Measurements from ENCODE around the gene ADGRL2.

ADGRL2 gene

GRCh38 chr1:81847063-81847462 lies 46.3 kb downstream of the ADGRL2 start:
- TF ChIP-seq, protein P1, sequence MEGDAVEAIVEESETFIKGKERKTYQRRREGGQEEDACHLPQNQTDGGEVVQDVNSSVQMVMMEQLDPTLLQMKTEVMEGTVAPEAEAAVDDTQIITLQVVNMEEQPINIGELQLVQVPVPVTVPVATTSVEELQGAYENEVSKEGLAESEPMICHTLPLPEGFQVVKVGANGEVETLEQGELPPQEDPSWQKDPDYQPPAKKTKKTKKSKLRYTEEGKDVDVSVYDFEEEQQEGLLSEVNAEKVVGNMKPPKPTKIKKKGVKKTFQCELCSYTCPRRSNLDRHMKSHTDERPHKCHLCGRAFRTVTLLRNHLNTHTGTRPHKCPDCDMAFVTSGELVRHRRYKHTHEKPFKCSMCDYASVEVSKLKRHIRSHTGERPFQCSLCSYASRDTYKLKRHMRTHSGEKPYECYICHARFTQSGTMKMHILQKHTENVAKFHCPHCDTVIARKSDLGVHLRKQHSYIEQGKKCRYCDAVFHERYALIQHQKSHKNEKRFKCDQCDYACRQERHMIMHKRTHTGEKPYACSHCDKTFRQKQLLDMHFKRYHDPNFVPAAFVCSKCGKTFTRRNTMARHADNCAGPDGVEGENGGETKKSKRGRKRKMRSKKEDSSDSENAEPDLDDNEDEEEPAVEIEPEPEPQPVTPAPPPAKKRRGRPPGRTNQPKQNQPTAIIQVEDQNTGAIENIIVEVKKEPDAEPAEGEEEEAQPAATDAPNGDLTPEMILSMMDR (IDR thresholded peaks at IDR 0.05; ENCODE audit: extremely low read depth, missing control alignments), result no peak
- DNase-seq (ENCODE audit: low spot score), result no peak

DNA sequence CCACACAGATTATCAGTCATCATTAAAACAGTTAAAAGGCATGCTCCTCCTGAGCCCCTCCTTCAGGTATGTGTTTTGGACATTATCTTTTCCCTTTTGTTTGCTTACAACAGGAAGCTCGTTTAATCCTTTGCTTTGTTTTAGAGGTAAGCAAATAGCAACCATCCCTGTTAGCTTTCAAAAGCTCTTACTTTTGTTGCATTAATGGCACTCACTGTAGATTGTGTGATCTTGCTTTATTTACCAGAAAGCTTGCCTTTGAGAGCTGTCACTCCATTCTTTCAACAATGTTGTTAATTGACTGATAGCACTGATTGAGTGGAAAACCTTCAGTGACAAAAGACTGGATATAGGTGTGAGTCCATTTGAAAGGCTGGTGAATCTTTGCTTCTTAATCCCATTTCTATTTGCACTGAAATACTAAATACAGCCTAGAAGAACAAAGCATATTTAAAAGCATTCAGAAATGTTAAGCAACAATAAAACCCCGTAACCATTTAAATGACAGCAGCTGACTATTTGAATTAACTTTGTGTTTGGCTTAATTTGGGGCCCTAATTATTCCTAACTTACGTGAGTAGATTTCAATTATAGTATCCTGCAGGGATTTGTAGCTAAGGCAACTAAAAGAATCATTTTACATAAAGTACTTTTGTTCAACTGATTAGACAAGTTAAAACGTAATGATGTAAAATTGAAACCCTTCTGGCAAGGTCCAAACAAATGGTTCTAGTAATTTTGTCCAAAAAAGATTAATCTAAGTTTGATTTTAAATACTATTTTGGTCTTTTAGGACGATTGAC lies 48.3 kb downstream of the ADGRL2 start:
- DNase-seq (ENCODE audit: low spot score), result no peak

DNA sequence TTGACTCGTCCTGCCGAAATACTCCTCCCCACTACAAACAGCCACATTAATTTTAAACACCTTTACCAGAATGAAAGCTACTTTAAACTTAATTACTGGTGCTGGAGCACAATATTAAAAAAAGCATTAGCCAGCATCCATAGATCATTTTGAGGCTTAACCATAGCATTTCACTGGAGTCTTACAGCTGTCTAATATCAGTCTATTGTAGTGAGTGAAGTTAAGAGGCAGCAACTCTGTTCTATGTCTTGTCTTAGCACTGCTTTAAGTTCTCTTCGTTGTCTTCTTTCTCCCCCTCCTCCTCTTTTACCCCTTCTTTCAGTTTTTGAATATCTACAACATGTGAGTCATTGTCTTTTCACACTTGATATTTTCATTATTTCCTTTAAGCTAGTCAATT lies 49.3 kb downstream of the ADGRL2 start:
- no peak for DNase-seq (ENCODE audit: low spot score)
- TF ChIP-seq, protein P1 (IDR thresholded peaks at IDR 0.05; ENCODE audit: extremely low read depth, missing control alignments), result no peak

More for the DNA sequence above, 48.3 kb downstream of the ADGRL2 start:
- TF ChIP-seq, protein P1 (IDR thresholded peaks at IDR 0.05; ENCODE audit: extremely low read depth, missing control alignments), result no peak

DNA sequence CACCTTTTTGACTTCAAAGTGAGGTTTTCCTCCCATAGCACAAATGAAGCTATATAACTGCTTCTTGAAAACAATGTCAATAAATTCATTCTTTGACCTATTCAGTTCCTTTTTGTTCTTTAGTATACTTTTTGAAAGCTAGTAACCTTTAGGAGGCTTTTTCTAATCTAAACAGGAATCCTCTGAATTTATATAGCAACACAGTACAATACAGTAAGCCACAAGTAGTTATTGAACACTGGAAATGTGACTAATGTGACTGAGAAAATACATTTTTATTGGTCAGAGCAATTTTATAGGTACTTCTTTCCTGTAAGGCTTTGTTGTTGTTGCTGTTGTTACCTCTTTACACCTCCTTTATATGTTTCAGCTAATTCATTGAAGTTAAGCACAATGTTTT lies 49.8 kb downstream of the ADGRL2 start:
- no peak for DNase-seq (ENCODE audit: low spot score)
- TF ChIP-seq, protein P1 (IDR thresholded peaks at IDR 0.05; ENCODE audit: extremely low read depth, missing control alignments), result no peak

GRCh38 chr1:81851217-81851616 lies 50.5 kb downstream of the ADGRL2 start:
- TF ChIP-seq, protein P1 (IDR thresholded peaks at IDR 0.05; ENCODE audit: extremely low read depth, missing control alignments), result no peak
- DNase-seq (ENCODE audit: low spot score), result no peak

GRCh38 chr1:81852961-81853360 lies 52.2 kb downstream of the ADGRL2 start:
- TF ChIP-seq, protein P1 (IDR thresholded peaks at IDR 0.05; ENCODE audit: extremely low read depth, missing control alignments), result no peak
- no peak for DNase-seq (ENCODE audit: low spot score)

DNA sequence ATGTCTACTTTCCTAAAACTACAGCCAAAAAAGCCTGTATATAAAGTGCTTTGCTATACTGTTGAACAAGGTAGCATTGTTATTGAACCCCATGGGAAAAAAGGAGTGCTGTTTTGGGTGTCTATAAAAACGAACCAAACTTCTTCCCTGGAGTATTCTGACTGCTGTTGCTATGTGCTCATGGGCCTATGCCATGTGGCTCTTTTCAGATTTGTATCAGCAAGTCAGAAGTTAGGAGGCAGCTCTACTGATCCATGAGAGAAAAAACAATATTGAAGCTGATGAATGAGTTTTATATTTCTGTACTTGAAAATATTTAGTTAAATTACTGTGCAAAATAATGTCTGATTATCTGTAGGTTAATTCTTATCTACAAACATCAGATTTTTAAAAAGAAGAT lies 66.5 kb downstream of the ADGRL2 start:
- TF ChIP-seq, protein P1 (IDR thresholded peaks at IDR 0.05; ENCODE audit: extremely low read depth, missing control alignments), result no peak

More for the DNA sequence above, 66.5 kb downstream of the ADGRL2 start:
- no peak for DNase-seq (ENCODE audit: low spot score)

Measured in GM20000 (cell line).